HG02973 (cell line): Measurements from ENCODE around the gene CST5.
"Not testable (repeated sequence)": the region's sequence is repeated elsewhere in the genome, so short reads cannot be mapped to it uniquely, and the experiment has no call there.

Experiments used
- ATAC-seq: cut with Tn5 transposase; IDR thresholded peaks from one replicate; pipeline ENCODE4 v1.9.1; 2021; ENCODE audit warnings: moderate library complexity; ENCODE audit not compliant: unreplicated experiment

The CST5 gene

DNA sequence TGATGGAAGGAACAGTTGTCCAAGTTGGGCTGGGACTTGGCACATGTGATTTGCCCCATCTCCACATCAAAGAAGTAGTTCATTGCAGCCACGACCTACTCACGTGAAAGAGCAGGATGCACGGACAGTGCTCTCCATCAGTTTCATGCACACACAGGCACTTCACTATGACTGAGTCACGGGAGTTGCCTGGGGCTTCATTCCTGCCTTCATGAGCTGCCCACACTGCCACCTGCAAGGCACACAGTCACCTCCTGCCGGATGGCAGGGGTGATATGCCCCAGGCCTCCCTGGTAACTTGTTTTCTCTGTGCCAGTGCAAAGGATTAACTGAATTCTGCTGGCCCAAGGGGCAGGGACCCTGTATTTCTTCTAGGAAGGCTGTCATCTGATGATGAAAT, 22.8 kb downstream of the CST5 start:
- ATAC-seq: no peak

DNA sequence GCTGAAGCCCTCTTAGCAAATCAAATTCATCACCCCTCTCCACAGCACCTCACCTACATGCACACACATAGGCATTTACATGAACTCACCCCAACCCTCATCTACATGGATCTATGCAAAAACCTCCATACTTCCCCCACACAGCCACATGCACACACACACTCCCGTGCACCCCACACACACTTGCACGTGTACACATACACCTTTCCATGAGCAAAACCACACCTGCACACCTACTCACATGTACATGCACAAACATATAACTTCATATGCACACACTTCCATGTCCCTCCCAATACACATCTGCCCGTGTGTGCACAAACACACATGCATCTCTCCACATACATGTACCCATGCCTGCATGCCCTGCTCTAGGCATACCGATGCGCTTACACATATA, 23.3 kb downstream of the CST5 start:
- ATAC-seq: no peak

DNA sequence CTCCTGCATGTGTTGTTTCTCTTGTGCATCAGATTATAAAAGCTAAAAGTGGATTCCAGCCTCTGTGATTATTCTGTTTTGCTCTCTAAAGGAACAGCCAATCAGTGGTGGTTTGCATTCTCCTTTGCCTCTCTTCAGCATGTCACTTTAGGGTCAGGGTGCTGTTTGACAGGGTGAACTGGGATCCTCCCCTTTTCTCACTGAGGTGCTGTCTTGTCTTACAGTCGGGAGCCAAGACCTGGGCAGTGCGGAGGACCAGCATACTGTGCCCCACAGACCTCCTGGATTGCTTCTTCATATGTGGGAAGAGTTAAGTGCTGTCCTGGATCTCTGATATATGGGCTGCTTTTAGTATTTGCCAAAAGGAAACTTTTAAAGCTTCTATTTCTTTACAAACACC, 37.9 kb downstream of the CST5 start:
- ATAC-seq: no peak

DNA sequence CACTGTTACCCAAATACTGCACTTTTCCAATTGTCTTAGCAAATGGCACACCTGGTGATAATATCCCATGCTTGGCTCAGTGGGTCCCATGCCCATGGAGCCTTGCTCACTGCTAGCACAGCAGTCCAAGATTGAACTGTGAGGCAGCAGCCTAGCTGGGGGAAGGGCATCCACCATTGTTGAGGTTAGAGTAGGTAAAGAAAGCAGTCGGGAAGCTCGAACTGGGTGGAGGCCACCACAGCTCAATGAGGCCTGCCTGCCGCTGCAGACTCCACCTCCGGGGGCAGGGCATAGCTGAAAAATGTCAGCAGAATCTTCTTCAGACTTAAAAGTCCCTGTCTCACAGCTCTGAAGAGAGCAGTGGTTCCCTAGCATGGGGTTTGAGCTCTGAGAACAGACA, 43.8 kb downstream of the CST5 start:
- ATAC-seq: no peak

DNA sequence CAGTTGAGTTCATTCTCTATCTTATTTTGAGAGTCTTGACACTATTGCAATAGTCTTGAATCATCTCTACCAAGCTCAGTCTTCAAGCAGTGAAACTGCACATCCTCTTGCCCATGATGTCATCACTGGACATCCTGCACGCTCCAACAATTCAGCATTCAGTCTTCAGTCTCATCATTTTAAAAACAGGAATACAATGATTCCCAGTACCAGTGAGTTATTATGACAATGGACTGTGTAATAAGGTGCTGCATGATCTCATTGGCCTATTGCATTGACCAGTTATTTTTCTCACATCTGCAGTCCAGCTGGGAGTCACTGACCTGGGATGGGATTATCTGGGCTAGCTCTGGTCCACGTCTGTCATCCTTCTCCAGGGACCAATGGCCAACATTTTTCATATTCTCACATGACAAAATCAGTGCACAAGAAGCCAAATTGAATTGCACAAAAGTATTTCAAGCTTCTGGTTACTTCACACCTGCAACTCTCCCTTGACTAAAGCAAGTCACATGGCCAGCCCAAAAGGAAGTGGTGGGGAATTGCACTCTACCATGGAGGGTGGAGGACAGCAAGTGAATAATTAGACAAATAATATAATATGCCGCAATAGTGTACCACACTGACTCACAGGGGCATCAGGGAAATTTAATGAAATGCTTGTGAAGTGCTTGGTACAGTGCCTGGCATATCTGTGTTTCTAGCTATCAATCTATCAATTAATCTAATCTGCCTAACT, 46.6 kb downstream of the CST5 start:
- no peak for ATAC-seq

DNA sequence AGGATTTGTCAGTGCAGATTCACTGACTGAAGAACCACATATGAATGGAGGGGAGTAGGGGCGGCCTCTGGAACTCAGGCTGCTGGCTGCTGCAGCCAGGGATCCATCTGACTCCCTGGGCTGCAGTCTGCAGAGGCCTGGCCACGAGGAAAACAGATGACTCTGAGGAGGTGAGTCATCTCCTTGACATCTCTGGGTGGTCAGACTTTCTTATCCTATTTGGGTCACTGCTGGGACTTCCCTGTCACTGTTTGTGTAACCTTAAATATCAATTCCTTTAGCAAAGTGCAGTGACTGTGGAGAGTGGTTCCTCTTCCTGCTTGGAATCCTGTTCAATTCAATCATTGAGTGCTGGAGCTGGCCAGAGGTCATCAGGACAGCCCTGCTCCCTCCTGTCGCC, 47.6 kb downstream of the CST5 start:
- ATAC-seq: not testable (repeated sequence)

DNA sequence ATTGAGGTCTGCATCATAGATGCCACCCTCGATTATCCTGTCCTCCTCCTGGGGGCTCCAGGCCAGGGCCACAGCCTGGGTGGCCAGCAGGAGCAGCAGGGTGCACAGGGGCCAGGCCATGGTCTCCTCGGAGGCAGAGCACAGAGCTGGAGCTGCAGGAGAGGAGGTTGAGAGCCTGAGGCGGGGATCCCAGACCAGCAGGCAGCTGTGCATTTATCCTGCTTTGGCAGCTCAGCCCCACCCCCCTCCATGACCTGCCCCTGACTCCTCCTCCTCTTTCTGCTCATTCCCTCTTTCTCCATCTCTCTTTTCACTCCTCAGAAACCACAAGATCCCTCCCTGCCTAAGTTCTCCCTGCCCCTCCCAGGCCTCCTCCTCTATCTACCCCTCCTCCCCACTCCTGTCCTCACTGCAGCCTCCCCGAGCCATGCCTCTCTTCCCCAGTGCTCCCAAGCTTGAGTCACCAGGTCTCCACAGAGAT, 53.0 kb downstream of the CST5 start, which contains the start of gene CST2:
Gene CST2, minus strand, starts transcription at position 189 of the 481 bp plus-strand sequence. Its CDS starts 69 bp downstream, at position 120.
- no peak for ATAC-seq
